Astrocyte (in vitro differentiated cells and primary cell): Measurements from ENCODE around the gene TIMP2. TPM values are rescaled to one million over a fixed set of nuclear protein-coding genes. Genes with fewer than 3 reads are reported as not detected.

Experiments used
- DNase-seq: peaks from one replicate; pipeline ENCODE4 v3.0.0-alpha.2; 2010; ENCODE audit warnings: low read depth
- FAIRE-seq: peaks from 2 replicates; lab custom pipeline; 2011; peaks lifted over from hg19 to GRCh38; lab: Jason Lieb, UNC
- H2AFZ ChIP-seq: 2 replicates; pipeline ENCODE4 v1.6.0; 2012; ENCODE audit warnings: low read depth, low read length, inconsistent platforms
- H3K27ac ChIP-seq: 2 replicates; pipeline ENCODE4 v1.5.1; 2011; ENCODE audit warnings: low read depth, low read length, inconsistent platforms
- H3K27me3 ChIP-seq: 2 replicates; pipeline ENCODE4 v1.6.0; 2011; ENCODE audit warnings: low read length, inconsistent platforms; ENCODE audit not compliant: insufficient read depth
- H3K36me3 ChIP-seq: 2 replicates; pipeline ENCODE4 v1.5.1; 2011; ENCODE audit warnings: low read length, inconsistent platforms; ENCODE audit not compliant: insufficient read depth
- H3K4me1 ChIP-seq: 2 replicates; pipeline ENCODE4 v1.5.1; 2011; ENCODE audit warnings: low read length, inconsistent platforms; ENCODE audit not compliant: insufficient read depth
- H3K4me2 ChIP-seq: 2 replicates; pipeline ENCODE4 v1.6.0; 2012; ENCODE audit warnings: low read length, inconsistent platforms
- H3K4me3 ChIP-seq: 2 replicates; pipeline ENCODE4 v1.5.1; 2011; ENCODE audit warnings: low read depth, mild to moderate bottlenecking, low read length, inconsistent platforms; ENCODE audit not compliant: insufficient read depth
- H3K79me2 ChIP-seq: 2 replicates; pipeline ENCODE4 v1.6.0; 2012; ENCODE audit warnings: mild to moderate bottlenecking, low read length, inconsistent platforms; ENCODE audit not compliant: insufficient read depth
- H3K9ac ChIP-seq: 2 replicates; pipeline ENCODE4 v1.6.0; 2012; ENCODE audit warnings: mild to moderate bottlenecking, low read length, inconsistent platforms
- H3K9me3 ChIP-seq: 2 replicates; pipeline ENCODE4 v1.5.1; 2012; ENCODE audit warnings: low read depth, mild to moderate bottlenecking, low read length, inconsistent platforms; ENCODE audit not compliant: insufficient read depth
- H4K20me1 ChIP-seq: 2 replicates; pipeline ENCODE4 v1.6.0; 2012; ENCODE audit warnings: low read length, inconsistent platforms; ENCODE audit not compliant: insufficient read depth
- H3K27ac Mint-ChIP-seq: one replicate; pipeline ENCODE4 v1.8.0; 2021; ENCODE audit warnings: mild to moderate bottlenecking, mixed read lengths; ENCODE audit not compliant: unreplicated experiment
- H3K27me3 Mint-ChIP-seq: one replicate; pipeline ENCODE4 v1.8.0; 2021; ENCODE audit warnings: low read depth, mixed read lengths; ENCODE audit not compliant: unreplicated experiment
- H3K36me3 Mint-ChIP-seq: one replicate; pipeline ENCODE4 v1.8.0; 2021; ENCODE audit warnings: low read depth, mixed read lengths; ENCODE audit not compliant: unreplicated experiment
- H3K4me1 Mint-ChIP-seq: one replicate; pipeline ENCODE4 v1.8.0; 2021; ENCODE audit warnings: low read depth, mixed read lengths; ENCODE audit not compliant: unreplicated experiment
- H3K4me3 Mint-ChIP-seq: one replicate; pipeline ENCODE4 v1.8.0; 2021; ENCODE audit warnings: mild to moderate bottlenecking, moderate library complexity, mixed read lengths; ENCODE audit not compliant: unreplicated experiment
- H3K9me3 Mint-ChIP-seq: one replicate; pipeline ENCODE4 v1.8.0; 2021; ENCODE audit warnings: mild to moderate bottlenecking, mixed read lengths; ENCODE audit not compliant: unreplicated experiment
- CTCF ChIP-seq: IDR thresholded peaks from 2 replicates; pipeline ENCODE4 v1.5.1; 2011; ENCODE audit warnings: low read depth, mild to moderate bottlenecking, inconsistent platforms, low read length, moderate library complexity; ENCODE audit not compliant: insufficient read depth
- EZH2 ChIP-seq: IDR thresholded peaks from 2 replicates; pipeline ENCODE4 v1.6.1; 2012; ENCODE audit warnings: mild to moderate bottlenecking, low read length, inconsistent platforms; ENCODE audit not compliant: insufficient read depth
- total RNA-seq: library from RNA; stranded (reverse); gene quantifications from 2 replicates; pipeline ENCODE4 v1.2.1, GENCODE V29; 2021

The TIMP2 gene
- total RNA-seq, 1 donor from 2014 or later, result 184 TPM

- H3K4me3 Mint-ChIP-seq, result no peak overlapping the region
- H3K9me3 Mint-ChIP-seq, result peaks cover 4% of the 10 kb centered on the region
- H3K4me1 ChIP-seq, result peaks cover 18% of the 10 kb centered on the region
- peaks cover 27% of the 10 kb centered on the region for H3K36me3 ChIP-seq
- no peaks in the 10 kb centered on the region for H3K27me3 Mint-ChIP-seq
- H3K4me3 ChIP-seq, result no peak overlapping the region
- H3K4me2 ChIP-seq, result no peak overlapping the region
- H3K9ac ChIP-seq, result no peak overlapping the region
- no peak overlapping the region for H3K27ac Mint-ChIP-seq
- no peaks in the 10 kb centered on the region for H3K27me3 ChIP-seq
- TF ChIP-seq CTCF (no peak), EZH2 (no peak)
- H3K27ac ChIP-seq, result no peak overlapping the region
- no peaks in the 10 kb centered on the region for H3K36me3 Mint-ChIP-seq
- FAIRE-seq, result no peak
- no peak for DNase-seq
- peaks cover 10% of the 10 kb centered on the region for H3K4me1 Mint-ChIP-seq
- H4K20me1 ChIP-seq, result peaks cover 9% of the 10 kb centered on the region
- H3K9me3 ChIP-seq, result no peaks in the 10 kb centered on the region
- no peak overlapping the region for H2AFZ ChIP-seq
- peaks cover 6% of the 10 kb centered on the region for H3K79me2 ChIP-seq
Observed at GRCh38 chr17:78859051-78859450, 66.1 kb downstream of the TIMP2 start.

DNA sequence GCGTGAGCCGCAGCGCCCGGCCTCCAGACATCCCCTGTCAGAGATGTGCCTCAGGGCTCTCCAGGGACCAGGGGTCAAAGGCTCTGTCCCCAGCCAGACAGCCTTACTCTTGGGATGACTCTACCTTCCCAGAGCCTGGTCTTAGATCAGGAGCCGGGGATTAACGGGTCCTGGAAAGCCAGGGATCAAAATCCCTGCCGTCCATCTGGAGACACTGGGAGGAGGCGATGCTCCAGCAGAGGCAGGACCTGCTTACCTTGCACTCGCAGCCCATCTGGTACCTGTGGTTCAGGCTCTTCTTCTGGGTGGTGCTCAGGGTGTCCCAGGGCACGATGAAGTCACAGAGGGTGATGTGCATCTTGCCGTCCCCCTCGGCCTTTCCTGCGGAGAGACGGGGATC is 67.9 kb downstream of the TIMP2 start:
- no peak overlapping the region for H3K27ac ChIP-seq
- DNase-seq (no peak), FAIRE-seq (no peak)
- Mint-ChIP-seq H3K27me3 (no peaks in the 10 kb centered on the region), H3K9me3 (no peaks in the 10 kb centered on the region), H3K4me1 (peaks cover 7% of the 10 kb centered on the region), H3K4me3 (no peak overlapping the region), H3K27ac (no peak overlapping the region), H3K36me3 (no peaks in the 10 kb centered on the region)
- TF ChIP-seq CTCF (no peak), EZH2 (no peak)
- peaks cover 39% of the 10 kb centered on the region for H3K36me3 ChIP-seq
- H4K20me1 ChIP-seq, result peaks cover 13% of the 10 kb centered on the region
- no peak overlapping the region for H2AFZ ChIP-seq
- H3K9me3 ChIP-seq, result no peaks in the 10 kb centered on the region
- peaks cover 13% of the 10 kb centered on the region for H3K4me1 ChIP-seq
- H3K9ac ChIP-seq, result no peak overlapping the region
- no peaks in the 10 kb centered on the region for H3K79me2 ChIP-seq
- H3K4me2 ChIP-seq, result no peak overlapping the region
- H3K4me3 ChIP-seq, result no peak overlapping the region
- no peaks in the 10 kb centered on the region for H3K27me3 ChIP-seq

DNA sequence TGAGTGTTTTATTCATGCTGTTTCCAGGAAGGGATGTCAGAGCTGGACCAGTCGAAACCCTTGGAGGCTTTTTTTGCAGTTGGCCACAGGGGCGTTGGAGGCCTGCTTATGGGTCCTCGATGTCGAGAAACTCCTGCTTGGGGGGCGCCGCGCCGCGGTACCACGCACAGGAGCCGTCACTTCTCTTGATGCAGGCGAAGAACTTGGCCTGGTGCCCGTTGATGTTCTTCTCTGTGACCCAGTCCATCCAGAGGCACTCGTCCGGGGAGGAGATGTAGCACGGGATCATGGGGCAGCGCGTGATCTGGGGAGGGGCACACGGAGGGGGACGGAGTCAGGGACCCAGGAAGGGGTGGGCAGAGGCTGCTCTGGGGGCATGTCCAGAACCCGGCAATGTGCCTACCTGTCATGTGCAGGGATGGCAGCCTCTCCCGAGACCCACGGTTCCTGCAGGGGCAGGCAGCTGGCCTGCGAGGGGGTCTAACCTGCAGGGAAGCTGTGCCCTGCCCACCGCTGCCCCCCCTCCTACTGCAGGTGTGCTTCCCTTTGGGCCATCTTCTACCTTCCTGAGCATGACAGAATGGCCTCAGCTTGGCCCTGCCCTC is 69.5 kb downstream of the TIMP2 start:
- no peaks in the 10 kb centered on the region for H3K27me3 ChIP-seq
- DNase-seq (no peak), FAIRE-seq (no peak)
- no peak overlapping the region for H3K4me2 ChIP-seq
- no peak overlapping the region for H3K27ac Mint-ChIP-seq
- peaks cover 2% of the 10 kb centered on the region for H3K36me3 Mint-ChIP-seq
- no peaks in the 10 kb centered on the region for H3K9me3 ChIP-seq
- no peaks in the 10 kb centered on the region for H3K79me2 ChIP-seq
- no peaks in the 10 kb centered on the region for H3K4me1 Mint-ChIP-seq
- no peaks in the 10 kb centered on the region for H3K27me3 Mint-ChIP-seq
- no peak overlapping the region for H3K27ac ChIP-seq
- no peaks in the 10 kb centered on the region for H3K4me1 ChIP-seq
- H3K9ac ChIP-seq, result no peak overlapping the region
- H3K4me3 ChIP-seq, result no peak overlapping the region
- TF ChIP-seq EZH2 (no peak), CTCF (no peak)
- H2AFZ ChIP-seq, result no peak overlapping the region
- no peak overlapping the region for H3K4me3 Mint-ChIP-seq
- H3K36me3 ChIP-seq, result peaks cover 36% of the 10 kb centered on the region
- no peaks in the 10 kb centered on the region for H3K9me3 Mint-ChIP-seq
- peaks cover 13% of the 10 kb centered on the region for H4K20me1 ChIP-seq
